Neuronal stem cell (in vitro differentiated cells): ENCODE measurements around the gene ZNF518A.

Source experiments
- DNase-seq: peaks from one replicate; pipeline ENCODE4 v3.0.0-alpha.2; 2013; ENCODE audit warnings: low spot score
- H2AFZ ChIP-seq: one replicate; pipeline ENCODE4 v1.6.1; 2013; ENCODE audit warnings: mild to moderate bottlenecking, low read length, inconsistent platforms
- H2AK5ac ChIP-seq: 2 replicates; pipeline ENCODE4 v1.6.1; 2013; ENCODE audit warnings: low read depth, mild to moderate bottlenecking, inconsistent platforms, low read length, moderate library complexity, mixed read lengths
- H2BK120ac ChIP-seq: 2 replicates; pipeline ENCODE4 v1.6.1; 2013; ENCODE audit warnings: low read depth, mild to moderate bottlenecking, inconsistent platforms, low read length, moderate library complexity, mixed read lengths
- H2BK12ac ChIP-seq: one replicate; pipeline ENCODE4 v1.6.1; 2013; ENCODE audit warnings: low read length, inconsistent platforms
- H2BK15ac ChIP-seq: 2 replicates; pipeline ENCODE4 v1.6.1; 2013; ENCODE audit warnings: mild to moderate bottlenecking, low read length, inconsistent platforms, mixed read lengths
- H2BK5ac ChIP-seq: one replicate; pipeline ENCODE4 v1.6.1; 2013; ENCODE audit warnings: inconsistent platforms, mild to moderate bottlenecking, low read length, moderate library complexity
- H3K14ac ChIP-seq: one replicate; pipeline ENCODE4 v1.6.1; 2013; ENCODE audit warnings: low read length, inconsistent platforms
- H3K18ac ChIP-seq: 2 replicates; pipeline ENCODE4 v1.6.1; 2013; ENCODE audit warnings: low read length, inconsistent platforms
- H3K23ac ChIP-seq: 2 replicates; pipeline ENCODE4 v1.6.1; 2013; ENCODE audit warnings: low read depth, mild to moderate bottlenecking, mixed read lengths, low read length, inconsistent platforms; ENCODE audit not compliant: poor library complexity
- H3K27ac ChIP-seq: replicated peaks from 3 replicates; pipeline ENCODE4 v1.5.1; 2013; ENCODE audit warnings: low read length, inconsistent platforms
- H3K27me3 ChIP-seq, 3 experiments: 2 replicates each; pipeline ENCODE4 v1.6.1; 2013; ENCODE audit warnings: low read length in 3 of 3, mild to moderate bottlenecking in 2 of 3, inconsistent platforms in 1 of 3, low read depth in 1 of 3, mixed read lengths in 1 of 3, moderate library complexity in 1 of 3; ENCODE audit not compliant: control insufficient read depth in 3 of 3, insufficient read depth in 3 of 3
- H3K36me3 ChIP-seq, 2 donors: replicated peaks in 1 of 2; 2 replicates each; pipeline ENCODE4 v1.6.1; 2013; ENCODE audit warnings: low read length in 2 of 2; ENCODE audit not compliant: control insufficient read depth in 2 of 2, insufficient read depth in 2 of 2
- H3K4ac ChIP-seq: 2 replicates; pipeline ENCODE4 v1.6.1; 2013; ENCODE audit warnings: inconsistent platforms, mild to moderate bottlenecking, low read length, moderate library complexity
- H3K4me1 ChIP-seq, 2 donors: 1 replicate in 1 of 2; 2 replicates in 1 of 2; pipeline ENCODE4 v1.6.1; 2013; ENCODE audit warnings: low read length in 2 of 2, low read depth in 1 of 2; ENCODE audit not compliant: control insufficient read depth in 2 of 2, insufficient read depth in 1 of 2
- H3K4me2 ChIP-seq: one replicate; pipeline ENCODE4 v1.6.1; 2013; ENCODE audit warnings: mild to moderate bottlenecking, low read length, inconsistent platforms; ENCODE audit not compliant: insufficient read depth, poor library complexity, severe bottlenecking
- H3K4me3 ChIP-seq, 2 donors: 2 replicates each; pipeline ENCODE4 v1.5.1; 2013; ENCODE audit warnings: low read length in 2 of 2, mild to moderate bottlenecking in 2 of 2, inconsistent platforms in 1 of 2, moderate library complexity in 1 of 2
- H3K79me1 ChIP-seq: one replicate; pipeline ENCODE4 v1.6.1; 2013; ENCODE audit warnings: low read depth, mild to moderate bottlenecking, inconsistent platforms, low read length, moderate library complexity
- H3K9ac ChIP-seq: one replicate; pipeline ENCODE4 v1.6.1; 2013; ENCODE audit warnings: mild to moderate bottlenecking, low read depth, low read length, inconsistent platforms; ENCODE audit not compliant: poor library complexity
- H3K9me3 ChIP-seq, 2 donors: replicated peaks in 1 of 2; 2 replicates each; pipeline versions ENCODE3 to v1.6.1; 2013; ENCODE audit warnings: low read length in 2 of 2, mild to moderate bottlenecking in 2 of 2, inconsistent platforms in 1 of 2, low read depth in 1 of 2, mixed read lengths in 1 of 2, moderate library complexity in 1 of 2; ENCODE audit not compliant: control insufficient read depth in 2 of 2, insufficient read depth in 1 of 2
- H4K8ac ChIP-seq: one replicate; pipeline ENCODE4 v1.6.1; 2013; ENCODE audit warnings: low read depth, mild to moderate bottlenecking, inconsistent platforms, low read length, moderate library complexity
- H4K91ac ChIP-seq: one replicate; pipeline ENCODE4 v1.6.1; 2013; ENCODE audit warnings: low read length, low read depth, mild to moderate bottlenecking, inconsistent platforms; ENCODE audit not compliant: poor library complexity
- WGBS, 2 donors: extraction: QIAGEN DNeasy Blood & Tissue Kit; methylation state at CpG; one replicate each; pipeline ENCODE4 v1.1.7; 2013; ENCODE audit warnings: missing lambda C conversion rate in 2 of 2, mixed read lengths in 1 of 2; ENCODE audit not compliant: insufficient read length in 2 of 2, insufficient replicate concordance in 1 of 2; ENCODE audit errors: extremely low coverage in 2 of 2; 5-methylcytosine and 5-hydroxymethylcytosine counted together

ZNF518A gene

DNA sequence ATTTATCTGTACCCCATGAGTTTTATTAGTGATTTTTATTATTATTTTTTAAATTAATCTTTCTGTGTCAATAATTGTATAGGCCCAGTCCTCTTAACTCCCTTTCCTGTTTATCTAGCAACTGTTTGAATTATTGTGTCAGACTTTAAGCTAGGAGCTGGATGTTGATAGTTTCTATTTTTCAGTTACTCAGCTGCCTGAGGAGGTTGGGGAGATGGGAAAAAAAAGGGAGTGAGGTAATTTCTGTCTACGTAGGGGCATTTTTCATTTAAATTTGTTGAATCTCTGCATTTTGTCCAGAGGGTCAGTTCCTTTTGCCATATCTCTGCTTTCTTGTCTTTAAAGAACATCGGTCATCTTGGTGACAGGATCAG is 5.0 kb upstream of the ZNF518A start:
- H3K14ac ChIP-seq = no peak overlapping the region

DNA sequence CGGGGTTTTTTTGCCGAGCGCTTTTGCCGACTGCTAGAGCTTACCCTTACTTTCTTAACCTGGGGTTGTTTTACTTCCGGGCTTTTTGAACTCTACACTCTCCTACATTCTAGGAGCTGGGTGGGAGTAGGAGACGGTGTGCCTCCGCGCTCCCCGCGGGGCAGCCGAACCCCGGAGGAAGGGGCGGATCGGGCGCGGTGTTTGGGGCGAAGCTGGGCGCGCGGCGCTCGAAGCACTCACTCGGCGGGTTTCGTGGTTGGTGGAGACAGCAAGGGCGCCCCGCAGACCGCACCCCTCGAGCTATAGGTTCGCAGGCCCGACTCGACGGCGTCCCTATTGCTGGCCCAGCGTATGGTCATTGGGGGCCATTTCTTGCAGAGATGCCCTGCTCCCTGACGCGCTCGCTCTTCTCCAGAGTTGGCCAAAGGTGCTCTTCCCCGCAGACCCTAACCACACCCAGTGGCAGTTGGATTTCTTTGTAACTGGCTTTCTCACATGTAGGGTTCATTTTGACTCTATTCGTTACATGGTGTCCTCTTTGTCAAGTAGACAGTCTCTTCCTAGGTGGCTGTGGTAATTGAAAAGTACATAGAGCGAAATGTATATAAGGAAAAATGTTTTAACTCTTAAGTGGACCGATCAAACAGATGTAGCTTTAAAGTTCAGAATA is 364 bp downstream of the ZNF518A start:
- H3K14ac ChIP-seq = no peak overlapping the region
- no peaks in the 10 kb centered on the region for H3K9me3 ChIP-seq
- H4K91ac ChIP-seq = no peak overlapping the region
- H3K4me3 ChIP-seq = peak overlapping the region; percentile 92
- no peak for DNase-seq
- peak overlapping the region; percentile 99 for H3K27ac ChIP-seq
- peak overlapping the region; percentile 74 for H2BK15ac ChIP-seq
- peak overlapping the region; percentile 73 for H3K23ac ChIP-seq
- no peak overlapping the region for H3K4ac ChIP-seq
- no peaks in the 10 kb centered on the region for H3K27me3 ChIP-seq
- H3K79me1 ChIP-seq = no peaks in the 10 kb centered on the region
- WGBS, 2 donors = no CpG with 5 or more reads among the region's 42 CpGs
- H2AK5ac ChIP-seq = no peak overlapping the region
- peak overlapping the region; percentile 98 for H2AFZ ChIP-seq
- peak overlapping the region; percentile 99 for H3K18ac ChIP-seq
- H4K8ac ChIP-seq = no peak overlapping the region
- peak overlapping the region; percentile 84 for H3K9ac ChIP-seq
- H2BK120ac ChIP-seq = peak overlapping the region; percentile 65
- peaks cover 4 to 31% of the 10 kb centered on the region in 2 donors for H3K36me3 ChIP-seq
- H2BK5ac ChIP-seq = peak overlapping the region; percentile 97
- no peak overlapping the region for H2BK12ac ChIP-seq
- H3K4me2 ChIP-seq = peak overlapping the region; percentile 74
- H3K4me1 ChIP-seq = peaks cover 0 to 2% of the 10 kb centered on the region in 2 donors

More for the DNA sequence above, 5.0 kb upstream of the ZNF518A start:
- H2BK12ac ChIP-seq = no peak overlapping the region
- H3K4me2 ChIP-seq = no peak overlapping the region
- no peaks in the 10 kb centered on the region for H3K27me3 ChIP-seq
- H3K9ac ChIP-seq = no peak overlapping the region
- H3K18ac ChIP-seq = no peak overlapping the region
- peaks cover 2 to 3% of the 10 kb centered on the region in 2 donors for H3K4me1 ChIP-seq
- H3K79me1 ChIP-seq = no peaks in the 10 kb centered on the region
- no peak overlapping the region for H3K4ac ChIP-seq
- no peak overlapping the region for H2BK15ac ChIP-seq
- H4K91ac ChIP-seq = no peak overlapping the region
- H3K4me3 ChIP-seq = no peak overlapping the region
- no peak overlapping the region for H3K27ac ChIP-seq
- no peak overlapping the region for H2AK5ac ChIP-seq
- no peak overlapping the region for H2BK120ac ChIP-seq
- no peak overlapping the region for H2BK5ac ChIP-seq
- no peak overlapping the region for H4K8ac ChIP-seq
- no CpG with 5 or more reads among the region's 2 CpGs for WGBS, 2 donors
- no peaks in the 10 kb centered on the region for H3K36me3 ChIP-seq
- no peak overlapping the region for H3K23ac ChIP-seq
- H3K9me3 ChIP-seq = no peaks in the 10 kb centered on the region
- no peak overlapping the region for H2AFZ ChIP-seq
- no peak for DNase-seq

DNA sequence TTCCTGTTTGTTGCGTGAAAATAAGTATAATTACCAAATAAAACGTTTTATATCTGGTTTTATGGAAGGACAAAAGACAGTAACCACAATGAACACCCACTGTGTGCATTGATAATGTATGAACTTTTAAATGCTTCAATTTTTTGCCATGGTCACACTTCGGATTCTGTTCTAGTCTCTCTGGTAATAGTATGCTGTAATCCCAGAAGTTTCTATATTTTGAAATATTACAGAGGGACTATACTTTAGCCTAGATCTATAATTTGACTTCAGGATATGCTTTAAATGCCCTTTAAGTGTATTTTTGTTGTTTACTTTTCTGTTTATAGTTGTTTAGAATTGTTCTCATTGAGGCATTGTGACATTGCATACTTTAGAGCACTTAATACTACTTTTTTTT is 1.5 kb downstream of the ZNF518A start:
- Histone ChIP-seq H3K4me3 (peak overlapping the region in 1 of 2 donors; percentile 92), H3K36me3 (peaks cover 4 to 43% of the 10 kb centered on the region in 2 donors), H3K27ac (no peak overlapping the region), H4K8ac (no peak overlapping the region), H3K4me2 (no peak overlapping the region), H4K91ac (no peak overlapping the region), H3K14ac (no peak overlapping the region), H3K4me1 (peaks cover 0 to 2% of the 10 kb centered on the region in 2 donors), H2AFZ (no peak overlapping the region), H2BK5ac (no peak overlapping the region), H2BK120ac (no peak overlapping the region), H3K79me1 (no peaks in the 10 kb centered on the region), H2AK5ac (no peak overlapping the region), H3K27me3 (no peaks in the 10 kb centered on the region), H3K9me3 (no peaks in the 10 kb centered on the region), H2BK12ac (no peak overlapping the region), H2BK15ac (no peak overlapping the region), H3K18ac (no peak overlapping the region), H3K23ac (no peak overlapping the region), H3K9ac (no peak overlapping the region), H3K4ac (no peak overlapping the region)
- WGBS, 2 donors = no CpG with 5 or more reads among the region's 3 CpGs
- no peak for DNase-seq

GRCh38 chr10:96133135-96133534 is 3.0 kb downstream of the ZNF518A start:
- H3K4me2 ChIP-seq = no peak overlapping the region
- no peaks in the 10 kb centered on the region for H3K9me3 ChIP-seq
- no peak overlapping the region for H3K27ac ChIP-seq
- no peak for DNase-seq
- no peak overlapping the region for H2BK15ac ChIP-seq
- H4K91ac ChIP-seq = no peak overlapping the region
- no peak overlapping the region for H2BK120ac ChIP-seq
- H3K36me3 ChIP-seq = peaks cover 4 to 58% of the 10 kb centered on the region in 2 donors
- no peaks in the 10 kb centered on the region for H3K79me1 ChIP-seq
- H3K18ac ChIP-seq = no peak overlapping the region
- H2AFZ ChIP-seq = no peak overlapping the region
- H3K4me3 ChIP-seq = no peak overlapping the region
- no peak overlapping the region for H4K8ac ChIP-seq
- H3K4me1 ChIP-seq = peaks cover 0 to 2% of the 10 kb centered on the region in 2 donors
- H3K4ac ChIP-seq = no peak overlapping the region
- no peak overlapping the region for H3K14ac ChIP-seq
- H3K9ac ChIP-seq = no peak overlapping the region
- H3K27me3 ChIP-seq = no peaks in the 10 kb centered on the region
- H2AK5ac ChIP-seq = no peak overlapping the region
- no peak overlapping the region for H2BK12ac ChIP-seq
- H3K23ac ChIP-seq = no peak overlapping the region
- no peak overlapping the region for H2BK5ac ChIP-seq
